Left forelimb (tissue), 1 donor: ENCODE results near the gene CRIM1.

ENCODE experiments used
- DNase-seq: peaks from one replicate; pipeline ENCODE4 v3.0.0-alpha.2; 2018; ENCODE audit warnings: low spot score

CRIM1 gene

GRCh38 chr2:36554531-36554930 lies 199.0 kb downstream of the CRIM1 start:
- no peak for DNase-seq

GRCh38 chr2:36555789-36556188 lies 200.2 kb downstream of the CRIM1 start:
- no peak for DNase-seq

- DNase-seq: no peak
These were observed 201.3 kb downstream of the CRIM1 start for GRCh38 chr2:36556842-36557241.

GRCh38 chr2:36559221-36559942 lies 203.8 kb downstream of the CRIM1 start:
- DNase-seq: no peak

GRCh38 chr2:36560726-36561125 lies 205.1 kb downstream of the CRIM1 start:
- no peak for DNase-seq

GRCh38 chr2:36561237-36561944 lies 205.8 kb downstream of the CRIM1 start:
- no peak for DNase-seq

- no peak for DNase-seq
These were observed 206.7 kb downstream of the CRIM1 start for GRCh38 chr2:36562240-36562639.

GRCh38 chr2:36562973-36563532 lies 207.5 kb downstream of the CRIM1 start:
- no peak for DNase-seq

- DNase-seq: no peak
These were observed 208.9 kb downstream of the CRIM1 start for GRCh38 chr2:36564377-36564930.

GRCh38 chr2:36565712-36566111 lies 210.1 kb downstream of the CRIM1 start:
- no peak for DNase-seq

GRCh38 chr2:36566887-36567286 lies 211.3 kb downstream of the CRIM1 start:
- DNase-seq: no peak

GRCh38 chr2:36567711-36568408 lies 212.3 kb downstream of the CRIM1 start:
- DNase-seq: no peak

- DNase-seq: no peak
These were observed 213.1 kb downstream of the CRIM1 start for GRCh38 chr2:36568516-36569246.

- no peak for DNase-seq
These were observed 213.8 kb downstream of the CRIM1 start for GRCh38 chr2:36569267-36569856.

- no peak for DNase-seq
These were observed 214.8 kb downstream of the CRIM1 start for GRCh38 chr2:36570416-36570815.

GRCh38 chr2:36572054-36572718 lies 216.6 kb downstream of the CRIM1 start:
- no peak for DNase-seq

- DNase-seq: no peak
These were observed 217.1 kb downstream of the CRIM1 start for GRCh38 chr2:36572719-36573059.

GRCh38 chr2:36573165-36573564 lies 217.6 kb downstream of the CRIM1 start:
- DNase-seq: no peak

- DNase-seq: no peak
These were observed 219.0 kb downstream of the CRIM1 start for GRCh38 chr2:36574560-36574959.

GRCh38 chr2:36577884-36578283 lies 222.3 kb downstream of the CRIM1 start:
- DNase-seq: no peak
